PC-9 (cell line): ENCODE data around the gene KRTAP10-9.

ENCODE experiments used
- CTCF ChIP-seq: fragments of 200-600 bp; sonication (generic); conservative IDR thresholded peaks from 2 replicates; pipeline ENCODE4 v1.6.1; 2017; ENCODE audit warnings: mixed run types, antibody characterized with exemption, mild to moderate bottlenecking, moderate library complexity
- EZH2 ChIP-seq: fragments of 200-600 bp; sonication (generic); IDR thresholded peaks from 2 replicates; pipeline ENCODE4 v1.8.0; 2017; ENCODE audit warnings: antibody characterized with exemption, low read depth

DNA sequence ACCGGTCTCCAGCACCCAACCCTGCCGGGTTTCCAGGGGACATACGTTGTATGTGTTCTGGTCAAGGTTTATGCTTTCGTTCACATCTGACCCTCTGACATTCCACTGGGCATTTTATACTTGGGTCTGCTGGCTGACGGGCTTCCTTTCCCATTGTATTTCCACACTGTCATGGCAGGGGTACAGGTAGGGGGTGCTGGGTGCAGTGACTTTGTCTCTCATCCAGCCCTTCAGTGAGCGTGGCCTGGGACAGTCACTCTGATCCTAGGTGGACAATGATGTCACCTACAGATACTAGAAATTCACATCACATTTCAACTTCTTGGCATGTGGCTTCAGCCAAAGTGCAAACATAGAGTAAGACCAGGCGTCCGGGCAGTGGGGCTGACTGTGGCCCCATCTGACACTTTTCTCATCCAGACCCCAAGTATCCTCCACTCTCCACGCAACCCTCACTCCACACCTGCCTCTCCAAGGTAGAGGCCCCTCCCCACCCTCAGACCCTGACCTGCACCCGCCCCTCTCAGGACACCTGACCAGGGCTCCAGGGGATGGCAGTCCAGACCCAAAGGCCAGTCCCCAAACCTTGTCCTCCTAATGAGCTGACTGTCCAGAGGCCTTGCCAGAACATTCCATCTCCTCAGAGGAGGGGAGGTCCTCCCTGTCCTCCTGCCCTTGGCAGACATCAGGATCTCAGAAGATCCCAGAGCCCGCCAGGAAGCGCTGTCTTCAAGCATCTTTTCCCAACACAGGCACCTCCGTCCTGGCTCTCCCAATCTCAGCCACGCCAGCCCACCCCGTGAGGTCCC is 9.5 kb downstream of the KRTAP10-9 start:
- no peak for TF ChIP-seq CTCF
- no peak for TF ChIP-seq EZH2
